Endodermal cell (in vitro differentiated cells): ENCODE data around the gene CLCN2. TPM values are rescaled to one million over a fixed set of nuclear protein-coding genes. Genes with fewer than 3 reads are reported as not detected.

Source experiments
- DNase-seq: peaks from one replicate; pipeline ENCODE4 v3.0.0-alpha.2; 2017
- H3K27ac ChIP-seq: 2 replicates; pipeline ENCODE4 v1.5.1; 2013; ENCODE audit warnings: mild to moderate bottlenecking, low read depth, low read length, moderate library complexity
- H3K27me3 ChIP-seq: 2 replicates; pipeline ENCODE4 v1.6.1; 2013; ENCODE audit warnings: mild to moderate bottlenecking, low read length, moderate library complexity; ENCODE audit not compliant: insufficient read depth, control insufficient read depth, poor library complexity, severe bottlenecking
- H3K36me3 ChIP-seq: 2 replicates; pipeline ENCODE4 v1.7.0; 2013; ENCODE audit warnings: mild to moderate bottlenecking, low read length, moderate library complexity; ENCODE audit not compliant: control insufficient read depth, insufficient read depth
- H3K4me1 ChIP-seq: one replicate; pipeline ENCODE4 v1.7.0; 2013; ENCODE audit warnings: low read length; ENCODE audit not compliant: control insufficient read depth, insufficient read depth
- H3K4me3 ChIP-seq: 2 replicates; pipeline ENCODE4 v1.5.1; 2013; ENCODE audit warnings: mild to moderate bottlenecking, low read length, moderate library complexity
- H3K9ac ChIP-seq: 2 replicates; pipeline ENCODE4 v1.6.1; 2013; ENCODE audit warnings: mild to moderate bottlenecking, low read length, moderate library complexity; ENCODE audit not compliant: poor library complexity, severe bottlenecking; ENCODE audit errors: extremely low read depth
- H3K9me3 ChIP-seq: 2 replicates; pipeline ENCODE4 v1.6.1; 2013; ENCODE audit warnings: mild to moderate bottlenecking, low read length, moderate library complexity; ENCODE audit not compliant: control insufficient read depth
- H3K27ac Mint-ChIP-seq: 2 replicates; pipeline ENCODE4 v1.8.0; 2020; ENCODE audit warnings: mixed read lengths
- H3K27me3 Mint-ChIP-seq: 2 replicates; pipeline ENCODE4 v1.8.0; 2021; ENCODE audit warnings: mild to moderate bottlenecking, mixed read lengths; ENCODE audit not compliant: insufficient read depth
- H3K36me3 Mint-ChIP-seq: 2 replicates; pipeline ENCODE4 v1.8.0; 2020; ENCODE audit warnings: low read depth, mixed read lengths
- H3K4me1 Mint-ChIP-seq: 2 replicates; pipeline ENCODE4 v1.8.0; 2020; ENCODE audit warnings: mixed read lengths
- H3K4me3 Mint-ChIP-seq: 2 replicates; pipeline ENCODE4 v1.8.0; 2020; ENCODE audit warnings: mild to moderate bottlenecking, moderate library complexity, mixed read lengths
- H3K9me3 Mint-ChIP-seq: 2 replicates; pipeline ENCODE4 v1.8.0; 2020; ENCODE audit warnings: mild to moderate bottlenecking, mixed read lengths
- WGBS, 2 experiments: methylation state at CpG; one replicate each; pipeline versions ENCODE4 v1.1.5 to v1.1.7; 2013; ENCODE audit warnings: missing lambda C conversion rate in 2 of 2, mixed read lengths in 1 of 2; ENCODE audit not compliant: insufficient coverage in 1 of 2, insufficient read length in 1 of 2; 5-methylcytosine and 5-hydroxymethylcytosine counted together
- total RNA-seq, 2 donors: library from RNA; stranded (reverse); fragmentation: NEBNext Ultra II Directional in 1 of 2; extraction: Animal tissue kit (Norgen Biotek cat#: 25700) in 1 of 2; gene quantifications; 2 replicates in 1 of 2; 3 replicates in 1 of 2; pipeline ENCODE4 v1.2.1, GENCODE V29; 2021
- TF ChIP-seq, protein P1 (sequence below): fragments of 200-600 bp; sonication (generic); conservative IDR thresholded peaks from 2 replicates; pipeline ENCODE4 v1.5.0; 2021; ENCODE audit warnings: antibody characterized with exemption, mild to moderate bottlenecking

CLCN2 gene
- total RNA-seq, 2 donors from 2014 or later: 32.4 to 38.4 TPM

DNA sequence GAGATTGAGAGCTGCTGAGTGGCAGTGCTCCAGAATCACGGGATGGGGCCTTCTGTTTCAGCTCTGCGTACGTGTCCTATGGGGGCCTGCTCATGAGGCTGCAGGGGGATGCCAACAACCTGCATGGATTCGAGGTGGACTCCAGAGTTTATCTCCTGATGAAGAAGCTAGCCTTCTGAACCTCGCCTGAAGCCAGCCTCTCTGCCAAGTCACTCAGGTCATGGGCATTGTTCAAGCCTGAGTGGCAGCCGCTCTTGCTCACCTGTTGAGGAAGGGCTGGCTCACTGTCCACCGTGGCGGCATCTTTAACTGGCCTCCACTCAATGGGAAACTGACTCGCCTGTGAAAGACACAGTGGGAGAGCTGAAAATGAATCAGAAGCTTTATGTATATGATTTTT, 6.7 kb upstream of the CLCN2 start:
- H3K9me3 ChIP-seq: no peaks in the 10 kb centered on the region
- Mint-ChIP-seq H3K27me3 (no peaks in the 10 kb centered on the region), H3K4me3 (no peak overlapping the region), H3K27ac (no peak overlapping the region), H3K36me3 (peaks cover 49% of the 10 kb centered on the region), H3K9me3 (no peaks in the 10 kb centered on the region), H3K4me1 (peaks cover 35% of the 10 kb centered on the region)
- peaks cover 49% of the 10 kb centered on the region for H3K36me3 ChIP-seq
- no peak overlapping the region for H3K9ac ChIP-seq
- no peaks in the 10 kb centered on the region for H3K27me3 ChIP-seq
- DNase-seq: peak; percentile 35
- 93 to 98% methylated on average over 5 to 9 of the region's 9 CpGs for WGBS, 2 experiments
- H3K4me1 ChIP-seq: peaks cover 7% of the 10 kb centered on the region
- TF ChIP-seq, protein P1, sequence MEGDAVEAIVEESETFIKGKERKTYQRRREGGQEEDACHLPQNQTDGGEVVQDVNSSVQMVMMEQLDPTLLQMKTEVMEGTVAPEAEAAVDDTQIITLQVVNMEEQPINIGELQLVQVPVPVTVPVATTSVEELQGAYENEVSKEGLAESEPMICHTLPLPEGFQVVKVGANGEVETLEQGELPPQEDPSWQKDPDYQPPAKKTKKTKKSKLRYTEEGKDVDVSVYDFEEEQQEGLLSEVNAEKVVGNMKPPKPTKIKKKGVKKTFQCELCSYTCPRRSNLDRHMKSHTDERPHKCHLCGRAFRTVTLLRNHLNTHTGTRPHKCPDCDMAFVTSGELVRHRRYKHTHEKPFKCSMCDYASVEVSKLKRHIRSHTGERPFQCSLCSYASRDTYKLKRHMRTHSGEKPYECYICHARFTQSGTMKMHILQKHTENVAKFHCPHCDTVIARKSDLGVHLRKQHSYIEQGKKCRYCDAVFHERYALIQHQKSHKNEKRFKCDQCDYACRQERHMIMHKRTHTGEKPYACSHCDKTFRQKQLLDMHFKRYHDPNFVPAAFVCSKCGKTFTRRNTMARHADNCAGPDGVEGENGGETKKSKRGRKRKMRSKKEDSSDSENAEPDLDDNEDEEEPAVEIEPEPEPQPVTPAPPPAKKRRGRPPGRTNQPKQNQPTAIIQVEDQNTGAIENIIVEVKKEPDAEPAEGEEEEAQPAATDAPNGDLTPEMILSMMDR: no peak
- H3K4me3 ChIP-seq: no peak overlapping the region
- no peak overlapping the region for H3K27ac ChIP-seq

DNA sequence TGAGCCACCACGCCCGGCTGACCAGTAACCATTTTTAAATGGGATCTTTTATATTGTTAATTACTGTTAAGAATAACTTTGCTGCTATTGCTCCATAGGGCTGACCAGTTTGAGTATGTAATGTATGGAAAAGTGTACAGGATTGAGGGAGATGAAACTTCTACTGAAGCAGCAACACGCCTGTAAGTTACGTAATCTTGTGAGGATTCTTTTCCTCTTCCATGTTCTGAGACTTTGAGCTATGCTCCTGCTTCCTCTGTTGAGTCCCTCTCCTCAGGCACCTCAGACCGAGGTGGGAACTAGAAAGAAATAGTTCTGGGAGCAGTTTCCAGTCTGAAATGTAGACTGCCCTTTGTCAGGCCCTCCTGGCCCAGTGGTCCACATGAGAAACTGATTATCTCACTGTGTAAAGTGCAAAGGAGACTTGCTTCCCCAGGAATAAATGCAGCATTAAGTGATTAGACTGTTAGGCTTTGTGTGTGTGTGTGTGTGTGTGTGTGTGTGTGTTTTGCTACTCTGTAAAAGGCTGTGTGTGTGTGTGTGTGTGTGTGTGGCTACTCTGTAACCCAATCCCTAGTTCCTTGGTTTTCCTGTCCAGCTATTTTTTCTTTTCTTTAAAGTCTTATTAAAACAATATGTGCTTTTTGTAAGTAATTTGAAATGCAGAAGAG, 5.3 kb upstream of the CLCN2 start:
- no peak overlapping the region for H3K27ac Mint-ChIP-seq
- no peaks in the 10 kb centered on the region for H3K27me3 Mint-ChIP-seq
- peaks cover 49% of the 10 kb centered on the region for H3K36me3 ChIP-seq
- DNase-seq: no peak
- no peak overlapping the region for H3K27ac ChIP-seq
- peaks cover 27% of the 10 kb centered on the region for H3K4me1 Mint-ChIP-seq
- no peak overlapping the region for H3K4me3 ChIP-seq
- H3K9ac ChIP-seq: no peak overlapping the region
- 92 to 95% methylated on average over 5 of the region's 5 CpGs for WGBS, 2 experiments
- H3K9me3 ChIP-seq: no peaks in the 10 kb centered on the region
- no peaks in the 10 kb centered on the region for H3K9me3 Mint-ChIP-seq
- no peak overlapping the region for H3K4me3 Mint-ChIP-seq
- H3K27me3 ChIP-seq: no peaks in the 10 kb centered on the region
- peaks cover 49% of the 10 kb centered on the region for H3K36me3 Mint-ChIP-seq
- H3K4me1 ChIP-seq: peaks cover 2% of the 10 kb centered on the region
- TF ChIP-seq, protein P1: no peak

GRCh38 chr3:184362668-184363546, 1.5 kb upstream of the CLCN2 start:
- peaks cover 2% of the 10 kb centered on the region for H3K27me3 Mint-ChIP-seq
- no peaks in the 10 kb centered on the region for H3K9me3 ChIP-seq
- TF ChIP-seq, protein P1: peak; percentile 68
- H3K36me3 Mint-ChIP-seq: peaks cover 41% of the 10 kb centered on the region
- H3K4me1 ChIP-seq: no peaks in the 10 kb centered on the region
- peak overlapping the region; percentile 86 for H3K4me3 Mint-ChIP-seq
- H3K36me3 ChIP-seq: peaks cover 42% of the 10 kb centered on the region
- H3K27me3 ChIP-seq: no peaks in the 10 kb centered on the region
- DNase-seq: peak; percentile 98
- peak overlapping the region; percentile 99 for H3K9ac ChIP-seq
- H3K9me3 Mint-ChIP-seq: no peaks in the 10 kb centered on the region
- peak overlapping the region; percentile 96 for H3K27ac Mint-ChIP-seq
- 0% methylated on average over 29 to 68 of the region's 68 CpGs for WGBS, 2 experiments
- peak overlapping the region; percentile 97 for H3K4me3 ChIP-seq
- H3K27ac ChIP-seq: peak overlapping the region; percentile 100
- H3K4me1 Mint-ChIP-seq: peaks cover 27% of the 10 kb centered on the region
